ENCODE data around the gene ZNF346. TPM values are rescaled to one million over a fixed set of nuclear protein-coding genes. Genes with fewer than 3 reads are reported as not detected.

Gene ZNF346
- total and polyA plus RNA-seq, 2 of the 13 experiments (the other 11 are each of a cell fraction or from before 2014, with no cell fraction given), result 8.6 to 19.4 TPM

- TF ChIP-seq CREB3 (CRISPR knock-in tag; IDR thresholded peaks at IDR 0.05) (no peak), ESRRA (CRISPR knock-in tag; IDR thresholded peaks at IDR 0.05; ENCODE audit: low read depth) (peak; percentile 94), ZNF616 (CRISPR knock-in tag; IDR thresholded peaks at IDR 0.05; ENCODE audit: low read depth) (no peak), PHF5A (CRISPR knock-in tag; IDR thresholded peaks at IDR 0.05; ENCODE audit: low read depth, unreplicated experiment) (peak; percentile 64), MBD4 (IDR thresholded peaks at IDR 0.05; ENCODE audit: borderline replicate concordance, low read length) (no peak), ZBTB10 (CRISPR knock-in tag; IDR thresholded peaks at IDR 0.05; ENCODE audit: borderline replicate concordance) (peak; percentile 92), MED8 (CRISPR knock-in tag; IDR thresholded peaks at IDR 0.05; ENCODE audit: insufficient replicate concordance) (no peak), ZNF276 (CRISPR knock-in tag; IDR thresholded peaks at IDR 0.05; ENCODE audit: low read depth) (no peak), GABPA (IDR thresholded peaks at IDR 0.05; ENCODE audit: low read depth, low read length) (no peak), GABPA (CRISPR knock-in tag; IDR thresholded peaks at IDR 0.05; ENCODE audit: low read depth) (no peak), FLYWCH1 (CRISPR knock-in tag; IDR thresholded peaks at IDR 0.05) (no peak), HNRNPLL (IDR thresholded peaks at IDR 0.05; ENCODE audit: low read depth, low read length, poor library complexity, severe bottlenecking) (peak; percentile 21), RAD21 (CRISPR knock-in tag; IDR thresholded peaks at IDR 0.05) (no peak), TRIM24 (CRISPR knock-in tag; IDR thresholded peaks at IDR 0.05) (no peak), ATF5 (CRISPR knock-in tag; IDR thresholded peaks at IDR 0.05; ENCODE audit: low read depth) (no peak), ARNT2 (CRISPR knock-in tag; IDR thresholded peaks at IDR 0.05; ENCODE audit: low read depth) (no peak), ZNF724P (CRISPR knock-in tag; IDR thresholded peaks at IDR 0.05; ENCODE audit: borderline replicate concordance) (no peak), ZNF570 (CRISPR knock-in tag; IDR thresholded peaks at IDR 0.05; ENCODE audit: borderline replicate concordance) (no peak), ZNF670 (CRISPR knock-in tag; IDR thresholded peaks at IDR 0.05; ENCODE audit: borderline replicate concordance) (no peak)
- TF ChIP-seq, protein P1, sequence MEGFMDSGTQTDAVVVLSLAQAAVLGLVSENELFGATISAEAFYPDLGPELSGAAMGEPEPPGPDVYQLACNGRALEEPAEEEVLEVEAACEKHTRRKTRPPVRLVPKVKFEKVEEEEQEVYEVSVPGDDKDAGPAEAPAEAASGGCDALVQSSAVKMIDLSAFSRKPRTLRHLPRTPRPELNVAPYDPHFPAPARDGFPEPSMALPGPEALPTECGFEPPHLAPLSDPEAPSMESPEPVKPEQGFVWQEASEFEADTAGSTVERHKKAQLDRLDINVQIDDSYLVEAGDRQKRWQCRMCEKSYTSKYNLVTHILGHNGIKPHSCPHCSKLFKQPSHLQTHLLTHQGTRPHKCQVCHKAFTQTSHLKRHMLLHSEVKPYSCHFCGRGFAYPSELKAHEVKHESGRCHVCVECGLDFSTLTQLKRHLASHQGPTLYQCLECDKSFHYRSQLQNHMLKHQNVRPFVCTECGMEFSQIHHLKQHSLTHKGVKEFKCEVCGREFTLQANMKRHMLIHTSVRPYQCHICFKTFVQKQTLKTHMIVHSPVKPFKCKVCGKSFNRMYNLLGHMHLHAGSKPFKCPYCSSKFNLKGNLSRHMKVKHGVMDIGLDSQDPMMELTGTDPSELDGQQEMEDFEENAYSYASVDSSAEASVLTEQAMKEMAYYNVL (CRISPR knock-in tag; IDR thresholded peaks at IDR 0.05; ENCODE audit: borderline replicate concordance), result no peak; the same call in 1 of the 2 replicates
Observed at GRCh38 chr5:177097016-177097985, 74.8 kb downstream of the ZNF346 start (continued).
